Stimulated activated naive CD8-positive, alpha-beta T cell treated with anti-CD3 and anti-CD28 coated beads, Interleukin-15, amount 100 ng/mL, for 72 hours (primary cell): Measurements from ENCODE around the gene PSME3.
A peak's percentile ranks its signal among the peaks of the same experiment; 100 is the strongest.
"Not testable (repeated sequence)": the region's sequence is repeated elsewhere in the genome, so short reads cannot be mapped to it uniquely, and the experiment has no call there.

Source experiments
- ATAC-seq: fragments of 150-1000 bp; cut with Tn5 transposase; 2 replicates; pipeline ENCODE4 v1.10.0; 2021; ENCODE audit warnings: mild to moderate bottlenecking, moderate library complexity
- DNase-seq, 2 donors: peaks; one replicate each; pipeline ENCODE4 v3.0.0; 2021 to 2022
- H3K27ac Mint-ChIP-seq, 2 donors: one replicate each; pipeline ENCODE4 v1.8.0; 2022; ENCODE audit warnings: mild to moderate bottlenecking in 2 of 2, mixed read lengths in 2 of 2, moderate library complexity in 2 of 2
- H3K27me3 Mint-ChIP-seq: one replicate; pipeline ENCODE4 v1.8.0; 2022; ENCODE audit warnings: mixed read lengths
- H3K4me1 Mint-ChIP-seq: one replicate; pipeline ENCODE4 v1.8.0; 2022; ENCODE audit warnings: mild to moderate bottlenecking, mixed read lengths
- H3K4me3 Mint-ChIP-seq, 2 donors: one replicate each; pipeline ENCODE4 v1.8.0; 2022; ENCODE audit warnings: mild to moderate bottlenecking in 2 of 2, mixed read lengths in 2 of 2, moderate library complexity in 1 of 2
- H3K9me3 Mint-ChIP-seq, 2 donors: one replicate each; pipeline ENCODE4 v1.8.0; 2022; ENCODE audit warnings: mixed read lengths in 2 of 2

Gene PSME3

GRCh38 chr17:42853597-42853967, 20.4 kb downstream of the PSME3 start:
- Mint-ChIP-seq H3K27ac (no peak overlapping the region), H3K9me3 (no peaks in the 10 kb centered on the region), H3K4me3 (no peak overlapping the region), H3K27me3 (no peaks in the 10 kb centered on the region), H3K4me1 (peaks cover 7% of the 10 kb centered on the region)
- ATAC-seq: no peak
- DNase-seq: no peak

- ATAC-seq (no peak), DNase-seq (no peak)
- H3K4me1 Mint-ChIP-seq: peaks cover 7% of the 10 kb centered on the region
- H3K27me3 Mint-ChIP-seq: no peaks in the 10 kb centered on the region
- H3K4me3 Mint-ChIP-seq: no peak overlapping the region
- H3K9me3 Mint-ChIP-seq: no peaks in the 10 kb centered on the region
- no peak overlapping the region for H3K27ac Mint-ChIP-seq
Measured at GRCh38 chr17:42853968-42854790, 21.0 kb downstream of the PSME3 start.

- Mint-ChIP-seq H3K4me1 (peaks cover 4% of the 10 kb centered on the region), H3K27me3 (no peaks in the 10 kb centered on the region), H3K9me3 (no peaks in the 10 kb centered on the region), H3K27ac (no peak overlapping the region), H3K4me3 (no peak overlapping the region)
- DNase-seq (no peak), ATAC-seq (no peak)
Measured at GRCh38 chr17:42855048-42855596, 21.9 kb downstream of the PSME3 start.

GRCh38 chr17:42856093-42856492, 22.9 kb downstream of the PSME3 start:
- not testable (repeated sequence) for ATAC-seq, DNase-seq, H3K4me1 Mint-ChIP-seq, H3K9me3 Mint-ChIP-seq, H3K27me3 Mint-ChIP-seq, H3K4me3 Mint-ChIP-seq
- H3K27ac Mint-ChIP-seq: peak overlapping the region in 1 of 2 donors; percentile 3

GRCh38 chr17:42856516-42856915, 23.3 kb downstream of the PSME3 start:
- H3K27ac Mint-ChIP-seq: peak overlapping the region in 1 of 2 donors; percentile 80
- ATAC-seq, DNase-seq, H3K4me1 Mint-ChIP-seq, H3K9me3 Mint-ChIP-seq, H3K27me3 Mint-ChIP-seq, H3K4me3 Mint-ChIP-seq: not testable (repeated sequence)

GRCh38 chr17:42857389-42857788, 24.2 kb downstream of the PSME3 start:
- DNase-seq (no peak), ATAC-seq (no peak)
- no peaks in the 10 kb centered on the region for H3K4me1 Mint-ChIP-seq
- no peaks in the 10 kb centered on the region for H3K9me3 Mint-ChIP-seq
- no peaks in the 10 kb centered on the region for H3K27me3 Mint-ChIP-seq
- H3K27ac Mint-ChIP-seq: no peak overlapping the region
- H3K4me3 Mint-ChIP-seq: no peak overlapping the region

GRCh38 chr17:42865638-42866094, 32.5 kb downstream of the PSME3 start:
- DNase-seq: no peak
- no peak overlapping the region for H3K4me3 Mint-ChIP-seq
- H3K27me3 Mint-ChIP-seq: peaks cover 17% of the 10 kb centered on the region
- no peak for ATAC-seq
- H3K9me3 Mint-ChIP-seq: no peaks in the 10 kb centered on the region
- no peak overlapping the region for H3K27ac Mint-ChIP-seq
- no peaks in the 10 kb centered on the region for H3K4me1 Mint-ChIP-seq

- no peaks in the 10 kb centered on the region for H3K9me3 Mint-ChIP-seq
- H3K27ac Mint-ChIP-seq: no peak overlapping the region
- H3K27me3 Mint-ChIP-seq: peaks cover 17% of the 10 kb centered on the region
- no peak for ATAC-seq
- no peaks in the 10 kb centered on the region for H3K4me1 Mint-ChIP-seq
- no peak for DNase-seq
- H3K4me3 Mint-ChIP-seq: no peak overlapping the region
Measured at GRCh38 chr17:42866216-42866615, 33.0 kb downstream of the PSME3 start.

GRCh38 chr17:42866631-42867575, 33.7 kb downstream of the PSME3 start:
- no peak for DNase-seq
- ATAC-seq: no peak
- H3K4me3 Mint-ChIP-seq: no peak overlapping the region
- no peaks in the 10 kb centered on the region for H3K4me1 Mint-ChIP-seq
- H3K27ac Mint-ChIP-seq: peak overlapping the region in 1 of 2 donors; percentile 38
- peaks cover 17% of the 10 kb centered on the region for H3K27me3 Mint-ChIP-seq
- no peaks in the 10 kb centered on the region for H3K9me3 Mint-ChIP-seq

GRCh38 chr17:42867694-42868261, 34.6 kb downstream of the PSME3 start:
- H3K4me1 Mint-ChIP-seq, ATAC-seq, H3K27ac Mint-ChIP-seq, DNase-seq, H3K4me3 Mint-ChIP-seq, H3K9me3 Mint-ChIP-seq: not testable (repeated sequence)
- H3K27me3 Mint-ChIP-seq: peaks cover 17% of the 10 kb centered on the region

GRCh38 chr17:42868338-42868737, 35.1 kb downstream of the PSME3 start:
- DNase-seq (no peak), ATAC-seq (no peak)
- Mint-ChIP-seq H3K27me3 (peaks cover 17% of the 10 kb centered on the region), H3K27ac (no peak overlapping the region), H3K4me1 (no peaks in the 10 kb centered on the region), H3K4me3 (no peak overlapping the region), H3K9me3 (no peaks in the 10 kb centered on the region)

- Mint-ChIP-seq H3K4me1 (no peaks in the 10 kb centered on the region), H3K4me3 (no peak overlapping the region)
- no peak for DNase-seq
Measured at GRCh38 chr17:42871647-42872046, 38.5 kb downstream of the PSME3 start.

GRCh38 chr17:42872251-42872965, 39.2 kb downstream of the PSME3 start:
- DNase-seq (no peak), ATAC-seq (no peak)
- peaks cover 22% of the 10 kb centered on the region for H3K27me3 Mint-ChIP-seq
- no peak overlapping the region for H3K4me3 Mint-ChIP-seq
- H3K9me3 Mint-ChIP-seq: no peaks in the 10 kb centered on the region
- no peak overlapping the region for H3K27ac Mint-ChIP-seq
- H3K4me1 Mint-ChIP-seq: no peaks in the 10 kb centered on the region

More at GRCh38 chr17:42871647-42872046, 38.5 kb downstream of the PSME3 start:
- ATAC-seq: no peak
- Mint-ChIP-seq H3K27ac (no peak overlapping the region), H3K27me3 (peaks cover 14% of the 10 kb centered on the region), H3K9me3 (no peaks in the 10 kb centered on the region)

GRCh38 chr17:42873315-42873714, 40.1 kb downstream of the PSME3 start:
- Mint-ChIP-seq H3K4me1 (no peaks in the 10 kb centered on the region), H3K9me3 (no peaks in the 10 kb centered on the region), H3K27ac (no peak overlapping the region), H3K4me3 (no peak overlapping the region), H3K27me3 (peaks cover 30% of the 10 kb centered on the region)
- DNase-seq (no peak), ATAC-seq (no peak)
